ENCODE measurements around the gene CGNL1.
A peak's percentile ranks its signal among the peaks of the same experiment; 100 is the strongest.

Gene CGNL1

DNA sequence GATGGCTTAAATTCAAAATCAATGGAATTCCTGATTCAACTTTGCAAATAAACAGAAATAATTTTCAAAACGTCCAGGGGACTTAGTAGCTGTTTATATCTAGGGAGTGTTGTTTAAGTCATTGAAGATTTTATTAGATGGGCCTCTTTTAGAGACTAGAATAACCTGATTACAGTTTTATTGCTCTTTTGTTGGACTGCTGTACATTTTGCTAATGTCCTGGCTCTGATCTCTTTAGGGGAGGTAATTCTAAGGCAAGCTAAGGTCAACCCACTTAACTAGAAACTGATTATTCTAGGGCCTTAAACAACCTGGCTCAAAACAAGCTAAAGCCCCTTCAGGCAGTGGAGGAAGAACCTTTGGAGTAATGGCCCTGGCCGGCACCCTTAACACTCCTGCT, 153.4 kb downstream of the CGNL1 start (continued):
- TF ChIP-seq, protein P1, sequence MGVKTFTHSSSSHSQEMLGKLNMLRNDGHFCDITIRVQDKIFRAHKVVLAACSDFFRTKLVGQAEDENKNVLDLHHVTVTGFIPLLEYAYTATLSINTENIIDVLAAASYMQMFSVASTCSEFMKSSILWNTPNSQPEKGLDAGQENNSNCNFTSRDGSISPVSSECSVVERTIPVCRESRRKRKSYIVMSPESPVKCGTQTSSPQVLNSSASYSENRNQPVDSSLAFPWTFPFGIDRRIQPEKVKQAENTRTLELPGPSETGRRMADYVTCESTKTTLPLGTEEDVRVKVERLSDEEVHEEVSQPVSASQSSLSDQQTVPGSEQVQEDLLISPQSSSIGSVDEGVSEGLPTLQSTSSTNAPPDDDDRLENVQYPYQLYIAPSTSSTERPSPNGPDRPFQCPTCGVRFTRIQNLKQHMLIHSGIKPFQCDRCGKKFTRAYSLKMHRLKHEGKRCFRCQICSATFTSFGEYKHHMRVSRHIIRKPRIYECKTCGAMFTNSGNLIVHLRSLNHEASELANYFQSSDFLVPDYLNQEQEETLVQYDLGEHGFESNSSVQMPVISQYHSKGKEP (tag by site-specific recombination; IDR thresholded peaks at IDR 0.05): no peak
- TF ChIP-seq, protein P2, sequence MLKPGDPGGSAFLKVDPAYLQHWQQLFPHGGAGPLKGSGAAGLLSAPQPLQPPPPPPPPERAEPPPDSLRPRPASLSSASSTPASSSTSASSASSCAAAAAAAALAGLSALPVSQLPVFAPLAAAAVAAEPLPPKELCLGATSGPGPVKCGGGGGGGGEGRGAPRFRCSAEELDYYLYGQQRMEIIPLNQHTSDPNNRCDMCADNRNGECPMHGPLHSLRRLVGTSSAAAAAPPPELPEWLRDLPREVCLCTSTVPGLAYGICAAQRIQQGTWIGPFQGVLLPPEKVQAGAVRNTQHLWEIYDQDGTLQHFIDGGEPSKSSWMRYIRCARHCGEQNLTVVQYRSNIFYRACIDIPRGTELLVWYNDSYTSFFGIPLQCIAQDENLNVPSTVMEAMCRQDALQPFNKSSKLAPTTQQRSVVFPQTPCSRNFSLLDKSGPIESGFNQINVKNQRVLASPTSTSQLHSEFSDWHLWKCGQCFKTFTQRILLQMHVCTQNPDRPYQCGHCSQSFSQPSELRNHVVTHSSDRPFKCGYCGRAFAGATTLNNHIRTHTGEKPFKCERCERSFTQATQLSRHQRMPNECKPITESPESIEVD (tag by site-specific recombination; IDR thresholded peaks at IDR 0.05): peak; percentile 57
- no peak for TF ChIP-seq ZNF174 (tag by site-specific recombination; IDR thresholded peaks at IDR 0.05)
- TF ChIP-seq, protein P3, sequence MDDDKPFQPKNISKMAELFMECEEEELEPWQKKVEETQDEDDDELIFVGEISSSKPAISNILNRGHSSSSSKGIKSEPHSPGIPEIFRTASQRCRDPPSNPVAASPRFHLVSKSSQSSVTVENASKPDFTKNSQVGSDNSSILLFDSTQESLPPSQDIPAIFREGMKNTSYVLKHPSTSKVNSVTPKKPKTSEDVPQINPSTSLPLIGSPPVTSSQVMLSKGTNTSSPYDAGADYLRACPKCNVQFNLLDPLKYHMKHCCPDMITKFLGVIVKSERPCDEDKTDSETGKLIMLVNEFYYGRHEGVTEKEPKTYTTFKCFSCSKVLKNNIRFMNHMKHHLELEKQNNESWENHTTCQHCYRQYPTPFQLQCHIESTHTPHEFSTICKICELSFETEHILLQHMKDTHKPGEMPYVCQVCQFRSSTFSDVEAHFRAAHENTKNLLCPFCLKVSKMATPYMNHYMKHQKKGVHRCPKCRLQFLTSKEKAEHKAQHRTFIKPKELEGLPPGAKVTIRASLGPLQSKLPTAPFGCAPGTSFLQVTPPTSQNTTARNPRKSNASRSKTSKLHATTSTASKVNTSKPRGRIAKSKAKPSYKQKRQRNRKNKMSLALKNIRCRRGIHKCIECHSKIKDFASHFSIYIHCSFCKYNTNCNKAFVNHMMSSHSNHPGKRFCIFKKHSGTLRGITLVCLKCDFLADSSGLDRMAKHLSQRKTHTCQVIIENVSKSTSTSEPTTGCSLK (tag by site-specific recombination; IDR thresholded peaks at IDR 0.05): no peak

DNA sequence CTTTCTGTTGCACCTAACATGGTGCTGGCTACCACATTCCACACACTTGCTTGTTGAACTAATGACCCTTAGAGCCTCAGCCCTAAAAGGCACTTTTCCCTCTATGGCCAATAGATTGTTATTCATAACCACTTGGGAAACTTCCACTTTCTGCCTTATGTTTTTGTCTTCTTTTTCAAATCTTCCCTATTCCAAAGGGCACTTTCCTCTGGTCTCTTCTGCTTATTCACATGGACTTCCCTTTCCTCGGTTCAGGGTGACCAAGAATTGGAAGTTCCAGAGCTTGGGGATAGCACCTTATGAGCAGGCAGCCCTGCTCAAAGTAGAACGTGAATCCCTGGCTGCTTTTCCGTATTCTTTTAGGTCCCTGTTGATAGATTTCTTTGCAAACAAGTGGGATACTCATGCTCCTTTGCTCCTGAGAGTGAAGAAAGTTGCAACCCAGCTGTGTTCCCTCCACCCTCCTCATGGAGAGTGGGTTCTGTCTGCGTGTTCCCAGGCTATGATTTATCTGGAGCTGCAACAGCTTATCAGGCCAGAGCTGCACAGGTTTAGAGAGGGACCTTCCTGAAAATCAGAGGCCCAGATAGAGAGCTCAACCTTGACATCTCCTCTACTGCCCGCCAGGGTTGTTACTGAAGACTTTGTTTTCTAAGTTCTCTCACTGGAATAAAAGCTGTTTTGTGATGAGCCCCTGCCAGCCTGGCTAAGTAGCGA, 156.6 kb downstream of the CGNL1 start:
- Histone ChIP-seq H3K4me3 (ENCODE audit: low read depth, low read length) (no peak overlapping the region), H3K4me1 (ENCODE audit: control insufficient read depth, insufficient read depth, low read length) (peaks cover 2% of the 10 kb centered on the region; the same call in 1 of the 2 replicates), H3K27ac (ENCODE audit: extremely low read depth, low read depth, low read length) (no peak overlapping the region), H3K9me3 (ENCODE audit: control insufficient read depth, insufficient read depth, low read depth, low read length) (no peaks in the 10 kb centered on the region), H3K36me3 (ENCODE audit: control insufficient read depth in 2 of 2, insufficient read depth in 1 of 2, low read length in 2 of 2) (no peaks in the 10 kb centered on the region)
- TF ChIP-seq, protein P4, sequence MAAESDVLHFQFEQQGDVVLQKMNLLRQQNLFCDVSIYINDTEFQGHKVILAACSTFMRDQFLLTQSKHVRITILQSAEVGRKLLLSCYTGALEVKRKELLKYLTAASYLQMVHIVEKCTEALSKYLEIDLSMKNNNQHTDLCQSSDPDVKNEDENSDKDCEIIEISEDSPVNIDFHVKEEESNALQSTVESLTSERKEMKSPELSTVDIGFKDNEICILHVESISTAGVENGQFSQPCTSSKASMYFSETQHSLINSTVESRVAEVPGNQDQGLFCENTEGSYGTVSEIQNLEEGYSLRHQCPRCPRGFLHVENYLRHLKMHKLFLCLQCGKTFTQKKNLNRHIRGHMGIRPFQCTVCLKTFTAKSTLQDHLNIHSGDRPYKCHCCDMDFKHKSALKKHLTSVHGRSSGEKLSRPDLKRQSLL (tag by site-specific recombination; IDR thresholded peaks at IDR 0.05): no peak
- TF ChIP-seq, protein P5, sequence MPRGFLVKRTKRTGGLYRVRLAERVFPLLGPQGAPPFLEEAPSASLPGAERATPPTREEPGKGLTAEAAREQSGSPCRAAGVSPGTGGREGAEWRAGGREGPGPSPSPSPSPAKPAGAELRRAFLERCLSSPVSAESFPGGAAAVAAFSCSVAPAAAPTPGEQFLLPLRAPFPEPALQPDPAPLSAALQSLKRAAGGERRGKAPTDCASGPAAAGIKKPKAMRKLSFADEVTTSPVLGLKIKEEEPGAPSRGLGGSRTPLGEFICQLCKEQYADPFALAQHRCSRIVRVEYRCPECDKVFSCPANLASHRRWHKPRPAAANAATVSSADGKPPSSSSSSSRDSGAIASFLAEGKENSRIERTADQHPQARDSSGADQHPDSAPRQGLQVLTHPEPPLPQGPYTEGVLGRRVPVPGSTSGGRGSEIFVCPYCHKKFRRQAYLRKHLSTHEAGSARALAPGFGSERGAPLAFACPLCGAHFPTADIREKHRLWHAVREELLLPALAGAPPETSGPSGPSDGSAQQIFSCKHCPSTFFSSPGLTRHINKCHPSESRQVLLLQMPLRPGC (tag by site-specific recombination; IDR thresholded peaks at IDR 0.05): no peak
- no peak for TF ChIP-seq SALL2 (tag by site-specific recombination; IDR thresholded peaks at IDR 0.05; ENCODE audit: borderline replicate concordance)
- TF ChIP-seq ZNF274 (IDR thresholded peaks at IDR 0.05; ENCODE audit: low read length): no peak
- TF ChIP-seq ZNF274 (tag by site-specific recombination; IDR thresholded peaks at IDR 0.05; ENCODE audit: borderline replicate concordance): no peak
- TF ChIP-seq, protein P6, sequence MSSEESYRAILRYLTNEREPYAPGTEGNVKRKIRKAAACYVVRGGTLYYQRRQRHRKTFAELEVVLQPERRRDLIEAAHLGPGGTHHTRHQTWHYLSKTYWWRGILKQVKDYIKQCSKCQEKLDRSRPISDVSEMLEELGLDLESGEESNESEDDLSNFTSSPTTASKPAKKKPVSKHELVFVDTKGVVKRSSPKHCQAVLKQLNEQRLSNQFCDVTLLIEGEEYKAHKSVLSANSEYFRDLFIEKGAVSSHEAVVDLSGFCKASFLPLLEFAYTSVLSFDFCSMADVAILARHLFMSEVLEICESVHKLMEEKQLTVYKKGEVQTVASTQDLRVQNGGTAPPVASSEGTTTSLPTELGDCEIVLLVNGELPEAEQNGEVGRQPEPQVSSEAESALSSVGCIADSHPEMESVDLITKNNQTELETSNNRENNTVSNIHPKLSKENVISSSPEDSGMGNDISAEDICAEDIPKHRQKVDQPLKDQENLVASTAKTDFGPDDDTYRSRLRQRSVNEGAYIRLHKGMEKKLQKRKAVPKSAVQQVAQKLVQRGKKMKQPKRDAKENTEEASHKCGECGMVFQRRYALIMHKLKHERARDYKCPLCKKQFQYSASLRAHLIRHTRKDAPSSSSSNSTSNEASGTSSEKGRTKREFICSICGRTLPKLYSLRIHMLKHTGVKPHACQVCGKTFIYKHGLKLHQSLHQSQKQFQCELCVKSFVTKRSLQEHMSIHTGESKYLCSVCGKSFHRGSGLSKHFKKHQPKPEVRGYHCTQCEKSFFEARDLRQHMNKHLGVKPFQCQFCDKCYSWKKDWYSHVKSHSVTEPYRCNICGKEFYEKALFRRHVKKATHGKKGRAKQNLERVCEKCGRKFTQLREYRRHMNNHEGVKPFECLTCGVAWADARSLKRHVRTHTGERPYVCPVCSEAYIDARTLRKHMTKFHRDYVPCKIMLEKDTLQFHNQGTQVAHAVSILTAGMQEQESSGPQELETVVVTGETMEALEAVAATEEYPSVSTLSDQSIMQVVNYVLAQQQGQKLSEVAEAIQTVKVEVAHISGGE (tag by site-specific recombination; conservative IDR thresholded peaks at IDR 0.05; ENCODE audit: low read depth): no peak
- no peak for TF ChIP-seq ZNF514 (tag by site-specific recombination; IDR thresholded peaks at IDR 0.05)
- no peak for TF ChIP-seq ZNF621 (tag by site-specific recombination; IDR thresholded peaks at IDR 0.05)
- TF ChIP-seq BCL11B (tag by site-specific recombination; IDR thresholded peaks at IDR 0.05; ENCODE audit: low read depth): no peak
- no peak for TF ChIP-seq WT1 (tag by site-specific recombination; IDR thresholded peaks at IDR 0.05)
- TF ChIP-seq ZNF138 (tag by site-specific recombination; IDR thresholded peaks at IDR 0.05; ENCODE audit: borderline replicate concordance): no peak
- TF ChIP-seq ZNF76 (tag by site-specific recombination; IDR thresholded peaks at IDR 0.05; ENCODE audit: borderline replicate concordance, low read depth): no peak
- POLR2A ChIA-PET: no interaction called here
- CTCF ChIA-PET: interaction anchor here (1.2 to 3.2 kb wide), 2 partner anchors 9 to 192 kb away, joined by 4 to 16 read pairs; no protein-coding TSS in a partner anchor
